Measurements from ENCODE around the gene JUP.
"Not testable (repeated sequence)": the region's sequence is repeated elsewhere in the genome, so short reads cannot be mapped to it uniquely, and the experiment has no call there.

The JUP gene

DNA sequence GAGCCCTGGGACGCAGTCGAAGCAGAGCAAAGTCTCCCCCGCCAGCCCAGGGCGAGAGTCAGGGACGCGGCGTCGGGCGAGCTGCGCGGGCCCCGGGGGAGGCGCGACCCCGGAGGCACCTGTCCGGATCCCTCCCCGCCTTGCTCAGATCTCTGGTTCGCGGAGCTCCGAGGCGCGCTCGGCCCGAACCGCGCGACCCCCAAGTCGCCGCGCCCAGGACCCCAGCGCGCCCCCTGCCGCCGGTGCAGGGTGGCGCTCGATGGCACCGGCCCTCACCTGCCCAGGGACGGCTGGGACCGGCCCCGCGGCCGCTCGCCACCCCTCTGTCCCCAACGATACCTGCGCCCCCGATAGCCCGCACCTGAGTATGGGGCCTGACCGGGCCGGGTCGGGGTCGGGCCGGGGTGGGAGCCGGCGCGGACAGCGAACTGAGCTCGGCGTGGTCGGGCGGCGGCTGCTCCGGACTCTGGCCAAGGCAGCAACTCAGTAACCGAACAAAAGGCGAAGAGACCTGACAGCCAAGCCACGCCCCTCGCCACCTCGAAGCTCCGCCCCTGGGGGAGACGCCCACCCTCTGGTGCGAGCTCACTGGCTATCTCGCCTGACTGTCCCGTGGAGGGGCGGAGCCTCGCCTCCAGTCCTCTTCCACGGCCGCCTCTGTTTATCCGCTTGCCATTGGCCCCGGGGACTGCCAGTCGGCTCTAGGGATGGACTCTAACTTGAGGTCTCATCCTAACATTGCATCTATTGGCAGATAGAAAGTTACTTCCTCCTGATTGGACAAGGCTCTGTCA is at the start of gene JUP:
TSS of gene JUP (minus strand) at position 485 of the 794 bp plus-strand sequence. CDS start 14,857 bp downstream, outside the sequence.
- peak; percentile 87 for DNase-seq

DNA sequence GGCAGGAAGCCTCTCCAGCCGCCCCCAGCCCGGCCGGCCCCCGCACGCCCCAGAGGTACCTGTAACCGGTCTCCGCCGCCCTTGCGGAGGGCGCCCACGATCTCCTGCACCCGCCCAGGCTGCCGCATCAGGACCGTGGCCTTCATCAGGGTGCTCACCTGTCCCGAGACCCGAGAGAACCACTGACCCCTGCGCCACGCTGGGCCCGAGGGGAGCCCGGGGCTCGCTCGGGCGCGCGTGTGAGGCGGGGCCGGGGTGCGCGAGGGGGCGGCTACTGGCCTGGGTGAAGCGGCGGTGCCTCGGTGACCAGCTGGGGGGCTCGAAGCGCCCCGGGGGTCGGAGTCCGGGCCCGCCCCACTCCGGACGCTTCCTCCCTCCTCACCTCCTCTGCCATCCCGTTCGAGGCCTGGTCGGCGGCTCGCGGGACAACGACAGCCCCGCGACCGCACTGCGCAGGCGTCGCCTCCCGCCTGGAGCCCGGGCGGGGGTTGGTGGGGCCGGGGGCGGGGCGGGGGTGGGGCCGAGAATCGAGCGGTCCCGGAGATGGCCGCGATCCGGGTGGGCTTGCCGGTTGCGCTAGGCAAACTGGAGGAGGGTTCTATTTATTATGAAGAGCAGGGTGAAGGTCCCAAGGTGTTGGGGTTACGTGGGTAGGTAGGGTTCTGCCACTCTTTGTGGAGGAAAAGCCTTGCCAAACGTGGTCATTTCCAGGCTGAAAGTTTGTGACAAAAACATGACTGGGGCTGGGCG is 49.5 kb upstream of the JUP start, which contains the start of gene NT5C3B:
TSS of gene NT5C3B (minus strand) at position 433 of the 750 bp plus-strand sequence. CDS start at position 394, 39 bp downstream.
- DNase-seq, result peak; percentile 58

DNA sequence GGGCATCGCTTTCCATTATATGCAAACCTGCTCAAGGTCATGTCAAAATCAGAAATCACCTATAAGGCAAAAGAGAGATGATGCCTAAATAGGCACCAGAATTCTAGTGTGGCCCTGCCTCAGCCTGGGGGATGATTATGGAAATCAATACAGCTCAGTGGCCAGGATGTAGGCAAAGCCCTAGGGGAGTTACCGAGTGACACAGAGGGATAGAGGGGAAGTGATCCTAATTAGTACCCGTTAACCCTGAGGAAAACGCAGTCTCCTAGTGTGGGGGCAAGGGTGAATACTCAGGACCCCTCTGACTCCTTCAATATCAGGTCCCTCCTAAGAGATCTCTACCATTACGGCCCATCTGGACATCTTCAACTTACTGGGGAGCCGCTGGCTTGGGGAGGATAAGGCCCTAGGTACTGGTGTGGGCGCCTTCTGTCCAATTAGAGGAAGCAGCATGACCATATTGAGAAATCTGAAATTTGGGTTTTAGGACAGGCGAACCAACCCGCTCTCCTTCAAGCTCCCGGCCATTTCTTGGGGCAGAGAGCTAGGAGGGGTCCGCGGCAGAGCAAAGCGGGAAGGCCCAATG is 48.8 kb upstream of the JUP start:
- no peak for DNase-seq

- not testable (repeated sequence) for DNase-seq
Measured at GRCh38 chr17:41829961-41830360, 43.5 kb upstream of the JUP start.

- no peak for DNase-seq
Measured at GRCh38 chr17:41825175-41825845, 38.8 kb upstream of the JUP start.

DNA sequence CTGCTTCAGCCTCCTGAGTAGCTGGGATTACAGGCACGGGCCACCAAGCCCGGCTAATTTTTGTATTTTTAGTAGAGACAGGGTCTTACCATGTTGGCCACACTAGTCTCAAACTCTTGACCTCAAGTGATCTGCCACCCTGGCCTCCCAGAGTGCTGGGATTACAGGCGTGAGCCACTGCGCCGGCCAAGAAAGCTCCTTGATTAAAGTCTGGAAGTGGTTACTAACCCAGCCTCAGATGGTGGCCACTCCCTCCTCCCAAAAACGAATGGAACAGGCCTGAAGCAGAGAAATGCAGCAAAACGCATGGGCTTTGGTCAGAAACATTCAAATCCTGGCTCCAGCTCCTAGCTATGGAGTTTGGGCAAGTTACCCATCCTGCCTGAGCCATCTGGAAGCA is 37.6 kb upstream of the JUP start:
- no peak for DNase-seq

DNA sequence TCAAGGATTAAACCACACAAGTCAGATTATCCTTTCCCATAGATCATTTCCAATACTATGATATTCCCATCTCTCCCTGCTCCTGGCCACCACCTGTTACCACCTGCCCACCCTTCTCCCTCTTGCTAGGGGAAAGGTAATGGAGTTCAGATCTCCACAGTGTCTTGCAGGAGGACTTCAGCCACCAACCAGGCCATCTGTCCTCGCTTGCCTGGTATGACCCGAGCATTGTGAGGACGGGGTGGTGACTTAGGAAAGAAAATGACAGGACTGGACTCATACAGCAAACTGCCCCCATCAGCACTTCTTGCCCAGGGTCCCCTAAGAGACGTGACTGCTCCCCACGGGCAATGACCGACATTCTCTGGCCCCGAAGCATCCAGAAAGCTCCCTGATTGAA is 37.1 kb upstream of the JUP start:
- no peak for DNase-seq

DNA sequence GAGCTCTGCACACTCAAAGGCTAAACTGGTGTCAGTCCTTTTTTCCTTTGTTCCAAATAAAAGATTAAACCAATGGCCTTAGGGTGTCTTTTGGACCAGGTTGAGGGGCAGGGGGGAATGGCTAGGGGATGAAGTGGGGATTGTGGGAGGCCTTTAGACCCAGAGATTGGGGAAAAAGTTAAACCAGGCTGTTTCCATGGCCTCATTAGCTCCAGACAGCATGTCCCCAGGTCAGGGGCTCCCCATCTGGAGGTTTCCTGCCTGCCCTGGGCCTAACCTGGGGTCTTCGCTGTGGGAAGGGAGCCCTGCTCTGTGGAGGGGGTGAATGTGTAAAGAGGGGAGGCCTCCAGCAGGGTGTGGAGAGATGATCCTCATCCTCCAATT is 36.6 kb upstream of the JUP start:
- no peak for DNase-seq

DNA sequence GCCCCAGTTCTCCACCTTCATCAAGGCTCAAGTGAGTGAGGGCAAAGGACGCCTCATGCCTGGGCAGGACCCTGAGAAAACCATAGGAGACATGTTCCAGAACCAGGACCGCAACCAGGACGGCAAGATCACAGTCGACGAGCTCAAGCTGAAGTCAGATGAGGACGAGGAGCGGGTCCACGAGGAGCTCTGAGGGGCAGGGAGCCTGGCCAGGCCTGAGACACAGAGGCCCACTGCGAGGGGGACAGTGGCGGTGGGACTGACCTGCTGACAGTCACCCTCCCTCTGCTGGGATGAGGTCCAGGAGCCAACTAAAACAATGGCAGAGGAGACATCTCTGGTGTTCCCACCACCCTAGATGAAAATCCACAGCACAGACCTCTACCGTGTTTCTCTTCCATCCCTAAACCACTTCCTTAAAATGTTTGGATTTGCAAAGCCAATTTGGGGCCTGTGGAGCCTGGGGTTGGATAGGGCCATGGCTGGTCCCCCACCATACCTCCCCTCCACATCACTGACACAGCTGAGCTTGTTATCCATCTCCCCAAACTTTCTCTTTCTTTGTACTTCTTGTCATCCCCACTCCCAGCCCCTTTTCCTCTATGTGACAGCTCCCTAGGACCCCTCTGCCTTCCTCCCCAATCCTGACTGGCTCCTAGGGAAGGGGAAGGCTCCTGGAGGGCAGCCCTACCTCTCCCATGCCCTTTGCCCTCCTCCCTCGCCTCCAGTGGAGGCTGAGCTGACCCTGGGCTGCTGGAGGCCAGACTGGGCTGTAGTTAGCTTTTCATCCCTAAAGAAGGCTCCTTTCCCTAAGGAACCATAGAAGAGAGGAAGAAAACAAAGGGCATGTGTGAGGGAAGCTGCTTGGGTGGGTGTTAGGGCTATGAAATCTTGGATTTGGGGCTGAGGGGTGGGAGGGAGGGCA is 36.0 kb upstream of the JUP start:
- DNase-seq, result no peak

GRCh38 chr17:41821776-41822175 is 35.3 kb upstream of the JUP start:
- DNase-seq, result no peak

- no peak for DNase-seq
Measured at GRCh38 chr17:41818024-41818423, 31.5 kb upstream of the JUP start.

DNA sequence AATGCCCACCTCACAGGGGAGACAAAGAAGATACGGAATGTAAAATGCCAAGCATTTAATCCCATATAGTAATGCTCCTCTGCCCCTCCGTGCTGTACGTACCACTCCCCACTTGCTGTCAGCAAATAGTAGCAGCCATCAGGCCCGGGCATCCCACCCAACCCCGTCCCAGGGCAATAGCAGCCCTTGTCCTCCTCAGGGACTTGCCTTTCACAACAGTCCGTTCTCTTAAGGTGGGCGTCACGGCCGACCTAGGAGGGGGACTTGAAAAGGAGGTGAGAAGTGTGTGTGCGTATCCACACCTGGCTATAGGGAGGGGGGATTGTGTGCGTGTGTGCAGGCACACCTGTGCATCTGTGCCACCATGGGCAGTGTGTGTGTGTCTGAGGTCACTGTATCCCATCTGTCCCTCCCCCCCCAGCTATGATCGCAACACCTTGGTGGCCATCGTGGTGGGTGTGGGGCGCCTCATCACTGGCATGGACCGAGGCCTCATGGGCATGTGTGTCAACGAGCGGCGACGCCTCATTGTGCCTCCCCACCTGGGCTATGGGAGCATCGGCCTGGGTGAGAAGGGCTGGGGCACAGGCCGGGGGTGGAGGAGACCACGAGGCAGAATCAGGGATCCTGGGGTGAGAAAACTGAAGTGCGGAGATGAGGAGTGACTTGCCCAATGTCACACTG is 30.3 kb upstream of the JUP start:
- DNase-seq, result no peak

DNA sequence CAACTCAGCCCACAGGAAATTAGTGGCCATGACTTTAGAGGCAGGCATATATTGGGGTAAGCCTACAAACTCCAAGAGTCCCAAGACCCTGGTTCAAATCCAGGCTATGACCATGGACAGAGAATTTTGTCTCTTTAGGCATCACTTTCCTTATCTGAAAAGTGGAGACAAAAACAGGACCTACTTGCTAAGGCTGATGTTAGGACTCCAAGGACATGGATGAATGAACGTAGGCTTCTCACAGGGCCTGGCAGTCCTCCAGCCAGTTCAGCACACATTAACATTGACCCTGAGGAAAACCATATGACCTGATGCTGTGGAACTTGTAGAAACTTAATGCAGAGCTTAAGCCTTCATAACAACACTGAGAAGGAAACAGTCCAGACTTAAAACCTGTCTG is 27.7 kb upstream of the JUP start:
- no peak for DNase-seq

DNA sequence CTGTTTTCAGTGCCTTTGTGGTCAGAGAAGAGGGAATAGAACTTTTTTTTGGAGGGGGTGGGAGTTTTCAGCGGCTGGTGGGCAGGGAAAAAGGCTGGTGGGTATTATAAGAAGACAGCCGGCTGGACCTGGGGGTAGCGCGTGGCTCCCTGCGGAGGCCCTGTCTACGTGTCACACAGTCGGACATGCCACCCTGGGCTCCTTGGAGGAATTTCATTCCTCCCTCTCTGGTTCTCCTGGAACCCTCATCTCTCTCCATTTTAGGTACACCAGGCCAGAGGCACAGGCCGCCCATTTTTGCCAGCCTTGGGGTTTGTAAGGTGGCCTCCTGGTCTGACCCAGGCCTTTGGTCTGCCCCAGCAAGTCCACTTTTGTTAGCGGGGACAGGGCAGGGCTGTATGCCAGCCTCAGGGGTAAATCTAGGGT is 27.2 kb upstream of the JUP start:
- DNase-seq, result no peak

DNA sequence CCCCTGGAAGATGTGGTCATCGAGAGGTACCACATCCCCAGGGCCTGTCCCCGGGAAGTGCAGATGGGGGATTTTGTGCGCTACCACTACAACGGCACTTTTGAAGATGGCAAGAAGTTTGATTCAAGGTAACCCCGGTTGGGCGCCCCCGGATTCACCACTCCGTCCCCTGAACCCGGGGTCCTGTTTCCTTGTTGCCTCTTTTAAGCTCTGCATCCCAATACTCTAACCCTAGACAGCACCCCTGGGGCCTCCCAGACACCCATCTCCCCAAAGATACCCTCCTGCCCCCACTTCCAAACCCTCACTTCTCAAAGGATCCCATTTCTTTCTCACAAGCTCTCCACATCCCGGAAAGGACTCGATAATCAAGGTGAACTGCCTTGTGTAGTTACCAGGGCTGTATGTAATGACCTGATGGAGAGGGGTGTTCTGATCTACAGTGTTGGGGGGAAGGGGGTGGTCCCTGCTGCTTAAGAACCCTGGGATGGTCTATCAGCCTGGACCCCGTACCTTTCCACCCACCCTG is 26.7 kb upstream of the JUP start:
- no peak for DNase-seq

DNA sequence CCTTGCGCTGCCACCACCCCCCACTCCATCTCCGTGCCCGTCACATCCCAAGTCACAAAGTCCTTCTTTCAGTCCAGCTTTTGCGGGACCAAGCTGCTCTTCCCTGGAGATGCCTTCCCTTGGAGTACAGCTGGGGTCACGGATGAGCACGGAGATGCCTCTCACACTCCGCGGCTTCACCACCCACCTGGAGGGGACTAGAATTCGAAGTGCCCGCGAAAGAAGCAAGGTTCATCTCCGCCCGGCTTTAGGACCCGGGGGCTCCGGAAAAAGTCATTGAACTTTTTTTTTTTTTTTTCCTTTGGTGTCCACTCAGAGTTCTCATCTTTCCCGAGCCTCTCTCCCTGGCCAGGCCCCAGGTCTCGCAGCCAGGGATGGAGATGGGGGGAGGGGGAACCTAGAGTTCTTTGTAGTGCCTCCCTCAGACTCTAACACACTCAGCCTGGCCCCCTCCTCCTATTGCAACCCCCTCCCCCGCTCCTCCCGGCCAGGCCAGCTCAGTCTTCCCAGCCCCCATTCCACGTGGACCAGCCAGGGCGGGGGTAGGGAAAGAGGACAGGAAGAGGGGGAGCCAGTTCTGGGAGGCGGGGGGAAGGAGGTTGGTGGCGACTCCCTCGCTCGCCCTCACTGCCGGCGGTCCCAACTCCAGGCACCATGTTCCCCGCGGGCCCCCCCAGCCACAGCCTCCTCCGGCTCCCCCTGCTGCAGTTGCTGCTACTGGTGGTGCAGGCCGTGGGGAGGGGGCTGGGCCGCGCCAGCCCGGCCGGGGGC is 26.1 kb upstream of the JUP start, which contains the start of gene FKBP10:
TSS of gene FKBP10 (plus strand) at position 624 of the 771 bp plus-strand sequence. CDS start at position 655, 31 bp downstream.
- peak; percentile 40 for DNase-seq

DNA sequence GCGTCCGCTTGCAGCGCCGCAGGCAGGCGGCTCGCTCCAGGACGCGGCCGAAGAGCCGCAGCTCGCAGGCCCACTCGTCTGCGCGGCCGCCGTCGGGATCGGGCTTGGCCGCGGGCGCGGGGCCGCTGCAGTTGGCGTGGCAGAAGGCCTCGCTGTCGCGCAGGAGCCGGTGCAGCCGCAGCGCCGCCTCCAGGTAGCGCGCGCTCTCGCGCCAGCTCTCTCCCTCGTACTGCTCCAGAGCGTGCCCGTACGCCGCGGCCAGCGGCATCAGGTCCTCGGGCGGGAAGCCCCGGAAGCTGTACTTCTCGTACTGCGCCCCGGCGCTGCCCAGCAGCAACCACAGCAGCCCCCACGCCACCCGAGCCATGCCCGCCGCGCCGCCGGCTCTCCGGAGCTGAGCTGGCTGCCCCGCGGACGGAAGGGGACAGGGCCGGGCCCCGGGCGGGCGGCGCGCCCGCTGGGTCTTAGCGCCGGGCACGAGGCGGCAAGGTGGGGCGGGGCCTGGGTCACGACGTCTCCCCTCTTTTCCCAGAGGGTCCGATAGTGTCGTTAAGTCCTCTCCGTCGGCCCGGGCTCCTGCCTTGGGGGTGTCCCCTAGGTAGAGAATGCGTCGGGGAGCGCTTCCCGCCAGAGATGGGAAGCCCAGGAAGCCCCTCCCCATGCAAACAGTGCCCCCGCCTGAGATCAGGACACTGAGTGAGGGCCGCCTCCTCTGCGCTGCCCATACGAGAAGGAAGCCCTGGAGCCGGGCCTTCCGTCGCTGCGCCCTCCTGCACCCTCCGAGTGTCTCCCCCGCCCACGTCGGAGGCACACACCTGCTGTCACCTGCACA is 25.3 kb upstream of the JUP start, which contains the start of gene P3H4:
TSS of gene P3H4 (minus strand) at position 401 of the 832 bp plus-strand sequence. CDS start at position 367, 34 bp downstream.
- DNase-seq, result peak; percentile 74

- no peak for DNase-seq
Measured at GRCh38 chr17:41810659-41811548, 24.4 kb upstream of the JUP start.
